Nephron progenitor cell (in vitro differentiated cells): Measurements from ENCODE around the gene DNAJB2.

ENCODE experiments used
- DNase-seq: peaks from one replicate; pipeline ENCODE4 v3.0.0; 2021
- H3K27ac Mint-ChIP-seq: 2 replicates; pipeline ENCODE4 v1.8.0; 2021; ENCODE audit warnings: mild to moderate bottlenecking, moderate library complexity, mixed read lengths
- H3K27me3 Mint-ChIP-seq: 2 replicates; pipeline ENCODE4 v1.8.0; 2021; ENCODE audit warnings: mild to moderate bottlenecking, low read depth, mixed read lengths; ENCODE audit not compliant: poor library complexity
- H3K36me3 Mint-ChIP-seq: 2 replicates; pipeline ENCODE4 v1.8.0; 2021; ENCODE audit warnings: low read depth, mixed read lengths
- H3K4me1 Mint-ChIP-seq: 2 replicates; pipeline ENCODE4 v1.8.0; 2021; ENCODE audit warnings: mixed read lengths
- H3K4me3 Mint-ChIP-seq: 2 replicates; pipeline ENCODE4 v1.8.0; 2021; ENCODE audit warnings: mild to moderate bottlenecking, moderate library complexity, mixed read lengths
- H3K9me3 Mint-ChIP-seq: 2 replicates; pipeline ENCODE4 v1.8.0; 2021; ENCODE audit warnings: mild to moderate bottlenecking, moderate library complexity, mixed read lengths
- TF ChIP-seq, protein P1 (sequence below): fragments of 200-600 bp; sonication (generic); IDR thresholded peaks from 2 replicates; pipeline ENCODE4 v1.5.0; 2021; ENCODE audit warnings: antibody characterized with exemption

DNAJB2 gene

DNA sequence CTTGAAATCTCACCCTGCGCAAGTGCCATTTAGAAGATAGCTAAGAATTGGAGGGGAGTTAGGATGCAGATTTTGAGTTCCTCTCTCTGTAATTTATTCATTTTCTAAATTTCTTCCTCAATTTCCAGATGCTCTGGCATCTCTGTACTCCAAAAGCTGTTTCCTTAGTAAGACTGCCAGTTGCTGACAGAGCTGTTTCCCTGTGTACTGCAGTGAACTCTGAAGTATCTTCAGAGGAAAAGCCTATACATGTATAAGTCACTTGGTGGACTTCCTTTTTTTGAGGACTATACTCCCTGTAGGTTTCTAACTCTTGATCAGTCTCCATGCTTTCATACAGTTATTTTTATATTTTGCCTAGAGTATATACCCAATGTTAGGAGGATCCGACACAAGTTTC is 54.9 kb downstream of the DNAJB2 start:
- Mint-ChIP-seq H3K4me3 (no peak overlapping the region), H3K9me3 (peaks cover 7% of the 10 kb centered on the region), H3K27me3 (peaks cover 98% of the 10 kb centered on the region), H3K27ac (no peak overlapping the region), H3K36me3 (no peaks in the 10 kb centered on the region), H3K4me1 (no peaks in the 10 kb centered on the region)
- no peak for DNase-seq
- TF ChIP-seq, protein P1, sequence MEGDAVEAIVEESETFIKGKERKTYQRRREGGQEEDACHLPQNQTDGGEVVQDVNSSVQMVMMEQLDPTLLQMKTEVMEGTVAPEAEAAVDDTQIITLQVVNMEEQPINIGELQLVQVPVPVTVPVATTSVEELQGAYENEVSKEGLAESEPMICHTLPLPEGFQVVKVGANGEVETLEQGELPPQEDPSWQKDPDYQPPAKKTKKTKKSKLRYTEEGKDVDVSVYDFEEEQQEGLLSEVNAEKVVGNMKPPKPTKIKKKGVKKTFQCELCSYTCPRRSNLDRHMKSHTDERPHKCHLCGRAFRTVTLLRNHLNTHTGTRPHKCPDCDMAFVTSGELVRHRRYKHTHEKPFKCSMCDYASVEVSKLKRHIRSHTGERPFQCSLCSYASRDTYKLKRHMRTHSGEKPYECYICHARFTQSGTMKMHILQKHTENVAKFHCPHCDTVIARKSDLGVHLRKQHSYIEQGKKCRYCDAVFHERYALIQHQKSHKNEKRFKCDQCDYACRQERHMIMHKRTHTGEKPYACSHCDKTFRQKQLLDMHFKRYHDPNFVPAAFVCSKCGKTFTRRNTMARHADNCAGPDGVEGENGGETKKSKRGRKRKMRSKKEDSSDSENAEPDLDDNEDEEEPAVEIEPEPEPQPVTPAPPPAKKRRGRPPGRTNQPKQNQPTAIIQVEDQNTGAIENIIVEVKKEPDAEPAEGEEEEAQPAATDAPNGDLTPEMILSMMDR = no peak

- Mint-ChIP-seq H3K27ac (no peak overlapping the region), H3K36me3 (no peaks in the 10 kb centered on the region), H3K9me3 (peaks cover 7% of the 10 kb centered on the region), H3K4me3 (no peak overlapping the region), H3K4me1 (no peaks in the 10 kb centered on the region), H3K27me3 (peaks cover 98% of the 10 kb centered on the region)
- DNase-seq = no peak
- TF ChIP-seq, protein P1 = no peak
Measured at GRCh38 chr2:219335373-219335786, 56.2 kb downstream of the DNAJB2 start.
